HCT116 (cell line): ENCODE results near the gene KLHDC7B. TPM values are rescaled to one million over a fixed set of nuclear protein-coding genes. Genes with fewer than 3 reads are reported as not detected.

Experiments
- ATAC-seq: fragments of 200-7000 bp; cut with Tn5 transposase; 2 replicates; pipeline ENCODE4 v1.9.1; 2020; ENCODE audit warnings: mild to moderate bottlenecking, moderate library complexity
- BruUV-seq: library from RNA; stranded (reverse); fragments of 400-500 nt; replicated peaks from 2 replicates; lab custom pipeline; 2021; lab: Mats Ljungman, UMichigan
- CTCF ChIA-PET: fragments of 300-600 bp; sonication (Branson Sonifier 250); formaldehyde crosslinking; loops from one replicate; lab custom pipeline; 2021; ENCODE audit warnings: antibody characterized with exemption; lab: Charles Lee
- POLR2A ChIA-PET: fragments of 300-600, 350-600 bp; sonication (Branson Sonifier 250); formaldehyde crosslinking; loops from one replicate; lab custom pipeline; 2021; ENCODE audit warnings: antibody characterized with exemption; lab: Charles Lee
- RAD21 ChIA-PET, 2 experiments: fragments of 300-600 bp; sonication (Branson Sonifier 250); formaldehyde crosslinking; loops; one replicate each; lab custom pipeline; 2023; ENCODE audit warnings: low total read pairs in 2 of 2; ENCODE audit not compliant: uncharacterized antibody in 2 of 2, unreplicated experiment in 2 of 2, low non-redundant PET in 1 of 2; lab: Charles Lee
- DNase-seq: peaks from one replicate; pipeline ENCODE4 v3.0.0-alpha.2; 2010; ENCODE audit warnings: low read depth, low spot score
- H2AFZ ChIP-seq: fragments of 200-600 bp; shearing (Covaris generic), sonication (generic); 2 replicates; pipeline ENCODE4 v1.6.1; 2017; ENCODE audit warnings: low read depth, mixed run types, mixed read lengths, antibody characterized with exemption, low read length; ENCODE audit not compliant: poor library complexity, severe bottlenecking
- H3K27ac ChIP-seq: 2 replicates; pipeline ENCODE4 v1.5.1; 2012; ENCODE audit warnings: low read depth, low read length
- H3K27me3 ChIP-seq: fragments of 200-600 bp; sonication (generic); 2 replicates; pipeline ENCODE4 v1.6.1; 2016; ENCODE audit warnings: mixed run types, low read length, mixed read lengths; ENCODE audit not compliant: insufficient read depth
- H3K36me3 ChIP-seq, 2 experiments: fragments of 200-500 bp in 1 of 2; fragments of 200-600 bp in 1 of 2; sonication (Bioruptor generic) in 1 of 2; sonication (generic) in 1 of 2; 2 replicates each; pipeline versions ENCODE4 v1.5.1 to v1.6.1; 2014 to 2016; ENCODE audit warnings: low read length in 2 of 2, inconsistent platforms in 1 of 2, mixed read lengths in 1 of 2, mixed run types in 1 of 2; ENCODE audit not compliant: insufficient read depth in 2 of 2, control insufficient read depth in 1 of 2
- H3K4me1 ChIP-seq, 2 experiments: fragments of 200-600 bp in 1 of 2; sonication (generic) in 1 of 2; 2 replicates each; pipeline versions ENCODE4 v1.5.1 to v1.6.1; 2012 to 2017; ENCODE audit warnings: low read length in 2 of 2, inconsistent platforms in 1 of 2, mild to moderate bottlenecking in 1 of 2, mixed read lengths in 1 of 2, mixed run types in 1 of 2, moderate library complexity in 1 of 2; ENCODE audit not compliant: insufficient read depth in 2 of 2, control insufficient read depth in 1 of 2
- H3K4me2 ChIP-seq: fragments of 200-600 bp; sonication (generic); 2 replicates; pipeline ENCODE4 v1.6.1; 2017; ENCODE audit warnings: mixed run types, low read length, mixed read lengths
- H3K4me3 ChIP-seq, 2 experiments: fragments of 200-600 bp in 1 of 2; sonication (generic) in 1 of 2; replicated peaks in 1 of 2; 2 replicates each; pipeline ENCODE4 v1.5.1; 2011 to 2016; ENCODE audit warnings: low read length in 2 of 2, control low read depth in 1 of 2, low read depth in 1 of 2, mild to moderate bottlenecking in 1 of 2, mixed read lengths in 1 of 2, mixed run types in 1 of 2
- H3K79me2 ChIP-seq: fragments of 200-600 bp; sonication (generic); 2 replicates; pipeline ENCODE4 v1.6.1; 2017; ENCODE audit warnings: mild to moderate bottlenecking, mixed run types, low read length, moderate library complexity, mixed read lengths; ENCODE audit not compliant: insufficient read depth
- H3K9ac ChIP-seq: fragments of 200-600 bp; sonication (generic); 2 replicates; pipeline ENCODE4 v1.6.1; 2016; ENCODE audit warnings: low read length, mixed read lengths
- H3K9me2 ChIP-seq: fragments of 200-600 bp; sonication (generic), shearing (Covaris generic); 2 replicates; pipeline ENCODE4 v1.6.1; 2017; ENCODE audit warnings: mixed run types, mild to moderate bottlenecking, moderate library complexity; ENCODE audit not compliant: insufficient read depth
- H3K9me3 ChIP-seq, 2 experiments: fragments of 200-500 bp in 1 of 2; fragments of 200-600 bp in 1 of 2; sonication (Bioruptor generic) in 1 of 2; sonication (generic) in 1 of 2; 2 replicates each; pipeline ENCODE4 v1.6.1; 2014 to 2017; ENCODE audit warnings: low read length in 2 of 2, mixed read lengths in 2 of 2, inconsistent platforms in 1 of 2, low read depth in 1 of 2, mild to moderate bottlenecking in 1 of 2, mixed run types in 1 of 2, moderate library complexity in 1 of 2; ENCODE audit not compliant: control insufficient read depth in 1 of 2, insufficient read depth in 1 of 2
- H4K20me1 ChIP-seq: fragments of 200-600 bp; sonication (generic), shearing (Covaris generic); 2 replicates; pipeline ENCODE4 v1.6.1; 2017; ENCODE audit warnings: mixed run types, mild to moderate bottlenecking, moderate library complexity; ENCODE audit not compliant: insufficient read depth
- ATF3 ChIP-seq: IDR thresholded peaks from 2 replicates; pipeline ENCODE4 v1.6.1; 2012
- CBX3 ChIP-seq: IDR thresholded peaks from 2 replicates; pipeline ENCODE4 v1.6.1; 2012; ENCODE audit warnings: low read depth
- EGR1 ChIP-seq: IDR thresholded peaks from 2 replicates; pipeline ENCODE4 v1.6.1; 2012; ENCODE audit warnings: low read depth
- EZH2phosphoT487 ChIP-seq: fragments of 200-600 bp; IDR thresholded peaks from 2 replicates; pipeline ENCODE4 v1.6.1; 2018; ENCODE audit warnings: antibody characterized with exemption, borderline replicate concordance
- POLR2A ChIP-seq: IDR thresholded peaks from 2 replicates; pipeline ENCODE4 v1.7.0; 2011; ENCODE audit warnings: borderline replicate concordance; ENCODE audit not compliant: insufficient read depth, insufficient read length; ENCODE audit errors: extremely low read depth
- POLR2AphosphoS5 ChIP-seq: IDR thresholded peaks from 2 replicates; pipeline ENCODE4 v1.6.1; 2011; ENCODE audit warnings: mild to moderate bottlenecking, low read depth, low read length, moderate library complexity
- SP1 ChIP-seq: IDR thresholded peaks from 2 replicates; pipeline ENCODE4 v1.6.1; 2012; ENCODE audit warnings: low read depth
- TCF7L2 ChIP-seq: IDR thresholded peaks from 2 replicates; pipeline ENCODE4 v1.7.0; 2011; ENCODE audit warnings: borderline replicate concordance, inconsistent platforms; ENCODE audit not compliant: insufficient read depth, insufficient read length; ENCODE audit errors: extremely low read depth
- YY1 ChIP-seq: IDR thresholded peaks from 2 replicates; pipeline ENCODE4 v1.6.1; 2011; ENCODE audit warnings: low read length, low read depth, moderate library complexity, mild to moderate bottlenecking; ENCODE audit not compliant: insufficient replicate concordance; ENCODE audit errors: extremely low read depth
- ZFX ChIP-seq: fragments of 450-650 bp; IDR thresholded peaks from 2 replicates; pipeline ENCODE4 v1.6.1; 2017
- ZNF274 ChIP-seq: fragments of 200-500 bp; sonication (Bioruptor generic); IDR thresholded peaks from 2 replicates; pipeline ENCODE4 v1.6.1; 2014; ENCODE audit warnings: mild to moderate bottlenecking, low read depth, low read length, inconsistent platforms
- intact Hi-C: fragments of 100-400 bp; cut with micrococcal nuclease; formaldehyde crosslinking; loops from 2 replicates; pipeline ENCODE4 v1.10.0; 2022
- total RNA-seq: library from RNA; stranded (reverse); gene quantifications from one replicate; pipeline ENCODE4 v1.2.1, GENCODE V29; 2021; ENCODE audit not compliant: unreplicated experiment
- TF ChIP-seq, protein P1 (sequence below): IDR thresholded peaks from 2 replicates; pipeline ENCODE4 v1.6.1; 2012; ENCODE audit warnings: low read depth
- TF ChIP-seq, protein P2 (sequence below): IDR thresholded peaks from 2 replicates; pipeline ENCODE4 v1.6.1; 2012

KLHDC7B gene
- total RNA-seq, 1 experiment from 2014 or later = 0.69 TPM

DNA sequence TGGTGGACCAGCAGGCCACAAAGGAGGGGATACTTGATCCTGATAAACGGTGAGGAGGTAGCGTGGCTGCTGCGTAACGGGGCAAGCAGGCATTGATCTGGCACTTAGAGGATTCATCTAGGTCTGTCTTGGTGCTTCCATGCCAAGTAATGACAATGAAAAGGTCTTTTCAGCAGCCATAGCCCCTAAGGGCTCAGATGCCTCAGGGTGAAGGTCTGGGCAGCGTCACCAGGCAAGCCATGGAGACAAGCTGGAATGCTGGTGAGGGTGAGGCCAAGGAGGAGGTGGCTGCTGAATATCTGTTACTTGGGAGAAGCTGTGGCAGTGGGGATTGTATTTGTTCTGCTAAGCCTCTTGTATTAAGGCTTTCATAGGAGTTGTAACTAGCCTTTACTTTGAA, 41.7 kb downstream of the KLHDC7B start:
- no peaks in the 10 kb centered on the region for H3K27me3 ChIP-seq
- CTCF ChIA-PET = no interaction called here
- no peaks in the 10 kb centered on the region for H4K20me1 ChIP-seq
- no peak overlapping the region for H3K9ac ChIP-seq
- RAD21 ChIA-PET = no interaction called here
- no peak overlapping the region for H3K4me3 ChIP-seq
- H3K4me1 ChIP-seq = peaks cover 0 to 14% of the 10 kb centered on the region in 2 experiments; a peak in 3 of 4 replicates
- H3K27ac ChIP-seq = no peak overlapping the region
- no peak overlapping the region for H3K4me2 ChIP-seq
- ATAC-seq = no peak
- POLR2A ChIA-PET = no interaction called here
- H3K36me3 ChIP-seq = no peaks in the 10 kb centered on the region
- DNase-seq = no peak
- no peaks in the 10 kb centered on the region for H3K9me3 ChIP-seq
- TF ChIP-seq ATF3 (no peak), ZNF274 (no peak), YY1 (no peak), EGR1 (no peak), EZH2phosphoT487 (no peak), TCF7L2 (no peak), SP1 (no peak), POLR2AphosphoS5 (no peak), CBX3 (no peak), ZFX (no peak), POLR2A (no peak)
- TF ChIP-seq, protein P1, sequence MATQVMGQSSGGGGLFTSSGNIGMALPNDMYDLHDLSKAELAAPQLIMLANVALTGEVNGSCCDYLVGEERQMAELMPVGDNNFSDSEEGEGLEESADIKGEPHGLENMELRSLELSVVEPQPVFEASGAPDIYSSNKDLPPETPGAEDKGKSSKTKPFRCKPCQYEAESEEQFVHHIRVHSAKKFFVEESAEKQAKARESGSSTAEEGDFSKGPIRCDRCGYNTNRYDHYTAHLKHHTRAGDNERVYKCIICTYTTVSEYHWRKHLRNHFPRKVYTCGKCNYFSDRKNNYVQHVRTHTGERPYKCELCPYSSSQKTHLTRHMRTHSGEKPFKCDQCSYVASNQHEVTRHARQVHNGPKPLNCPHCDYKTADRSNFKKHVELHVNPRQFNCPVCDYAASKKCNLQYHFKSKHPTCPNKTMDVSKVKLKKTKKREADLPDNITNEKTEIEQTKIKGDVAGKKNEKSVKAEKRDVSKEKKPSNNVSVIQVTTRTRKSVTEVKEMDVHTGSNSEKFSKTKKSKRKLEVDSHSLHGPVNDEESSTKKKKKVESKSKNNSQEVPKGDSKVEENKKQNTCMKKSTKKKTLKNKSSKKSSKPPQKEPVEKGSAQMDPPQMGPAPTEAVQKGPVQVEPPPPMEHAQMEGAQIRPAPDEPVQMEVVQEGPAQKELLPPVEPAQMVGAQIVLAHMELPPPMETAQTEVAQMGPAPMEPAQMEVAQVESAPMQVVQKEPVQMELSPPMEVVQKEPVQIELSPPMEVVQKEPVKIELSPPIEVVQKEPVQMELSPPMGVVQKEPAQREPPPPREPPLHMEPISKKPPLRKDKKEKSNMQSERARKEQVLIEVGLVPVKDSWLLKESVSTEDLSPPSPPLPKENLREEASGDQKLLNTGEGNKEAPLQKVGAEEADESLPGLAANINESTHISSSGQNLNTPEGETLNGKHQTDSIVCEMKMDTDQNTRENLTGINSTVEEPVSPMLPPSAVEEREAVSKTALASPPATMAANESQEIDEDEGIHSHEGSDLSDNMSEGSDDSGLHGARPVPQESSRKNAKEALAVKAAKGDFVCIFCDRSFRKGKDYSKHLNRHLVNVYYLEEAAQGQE = no peak
- TF ChIP-seq, protein P2, sequence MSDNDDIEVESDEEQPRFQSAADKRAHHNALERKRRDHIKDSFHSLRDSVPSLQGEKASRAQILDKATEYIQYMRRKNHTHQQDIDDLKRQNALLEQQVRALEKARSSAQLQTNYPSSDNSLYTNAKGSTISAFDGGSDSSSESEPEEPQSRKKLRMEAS = no peak
- no TSS peak for BruUV-seq
- peaks cover 7% of the 10 kb centered on the region; the same call in 1 of the 2 replicates for H3K79me2 ChIP-seq
- no peaks in the 10 kb centered on the region for H3K9me2 ChIP-seq
- H2AFZ ChIP-seq = no peak overlapping the region
- intact Hi-C loops = no loop called here
